Smooth muscle cell (in vitro differentiated cells): Measurements from ENCODE around the gene FEZ2. TPM values are rescaled to one million over a fixed set of nuclear protein-coding genes. Genes with fewer than 3 reads are reported as not detected.
A peak's percentile ranks its signal among the peaks of the same experiment; 100 is the strongest.

ENCODE experiments used
- DNase-seq: peaks from one replicate; lab custom pipeline; 2025; ENCODE audit not compliant: unreplicated experiment; lab: John Stamatoyannopoulos, UW
- H2AFZ ChIP-seq: fragments of 200-600 bp; sonication (generic); 2 replicates; pipeline ENCODE4 v1.6.0; 2016; ENCODE audit warnings: antibody characterized with exemption, low read depth, mild to moderate bottlenecking
- H3F3A ChIP-seq: fragments of 200-600 bp; sonication (generic); 2 replicates; pipeline ENCODE4 v1.6.0; 2017; ENCODE audit warnings: antibody characterized with exemption, low read depth
- H3K27ac ChIP-seq: fragments of 200-600 bp; sonication (generic); 2 replicates; pipeline ENCODE4 v1.5.1; 2016; ENCODE audit warnings: low read depth, mild to moderate bottlenecking
- H3K27me3 ChIP-seq: fragments of 200-600 bp; sonication (generic); 2 replicates; pipeline ENCODE4 v1.6.1; 2016; ENCODE audit warnings: low read depth, mild to moderate bottlenecking
- H3K36me3 ChIP-seq: fragments of 200-600 bp; sonication (generic); 2 replicates; pipeline ENCODE4 v1.5.1; 2016; ENCODE audit warnings: low read depth
- H3K4me1 ChIP-seq: fragments of 200-600 bp; sonication (generic); 2 replicates; pipeline ENCODE4 v1.5.1; 2016; ENCODE audit warnings: low read depth
- H3K4me2 ChIP-seq: fragments of 200-600 bp; sonication (generic); 2 replicates; pipeline ENCODE4 v1.6.0; 2016; ENCODE audit warnings: mild to moderate bottlenecking
- H3K4me3 ChIP-seq: fragments of 200-600 bp; sonication (generic); 2 replicates; pipeline ENCODE4 v1.5.1; 2016; ENCODE audit warnings: mild to moderate bottlenecking
- H3K79me2 ChIP-seq: fragments of 200-600 bp; sonication (generic); 2 replicates; pipeline ENCODE4 v1.6.0; 2016; ENCODE audit warnings: low read depth, mild to moderate bottlenecking
- H3K9ac ChIP-seq: fragments of 200-600 bp; sonication (generic); 2 replicates; pipeline ENCODE4 v1.6.0; 2016; ENCODE audit warnings: low read depth
- H3K9me3 ChIP-seq: fragments of 200-600 bp; sonication (generic); replicated peaks from 2 replicates; pipeline ENCODE4 v1.5.1; 2016; ENCODE audit warnings: low read depth
- H4K20me1 ChIP-seq: fragments of 200-600 bp; sonication (generic); 2 replicates; pipeline ENCODE4 v1.6.0; 2016; ENCODE audit warnings: low read depth
- CTCF ChIP-seq: fragments of 200-600 bp; sonication (generic); IDR thresholded peaks from 2 replicates; pipeline ENCODE4 v1.5.1; 2017; ENCODE audit warnings: borderline replicate concordance, mild to moderate bottlenecking, antibody characterized with exemption; ENCODE audit not compliant: insufficient read depth, poor library complexity, severe bottlenecking
- WGBS: methylation state at CpG from one replicate; pipeline ENCODE4 v1.1.7; 2016; ENCODE audit warnings: low lambda C conversion rate; 5-methylcytosine and 5-hydroxymethylcytosine counted together
- polyA plus RNA-seq: library from polyadenylated mRNA; unstranded; fragments of >200 nt; fragmentation: Nextera tagmentation; extraction: Ambion mirVana; gene quantifications from 2 replicates; pipeline ENCODE4 v1.2.1, GENCODE V29; 2016
- total RNA-seq: library from RNA; depleted of rRNA; stranded (reverse); fragments of >200 nt; gene quantifications from 2 replicates; pipeline ENCODE4 v1.2.3, GENCODE V29; 2014

FEZ2 gene
- total and polyA plus RNA-seq, 2 experiments from 2014 or later, result 17.7 to 69.0 TPM

DNA sequence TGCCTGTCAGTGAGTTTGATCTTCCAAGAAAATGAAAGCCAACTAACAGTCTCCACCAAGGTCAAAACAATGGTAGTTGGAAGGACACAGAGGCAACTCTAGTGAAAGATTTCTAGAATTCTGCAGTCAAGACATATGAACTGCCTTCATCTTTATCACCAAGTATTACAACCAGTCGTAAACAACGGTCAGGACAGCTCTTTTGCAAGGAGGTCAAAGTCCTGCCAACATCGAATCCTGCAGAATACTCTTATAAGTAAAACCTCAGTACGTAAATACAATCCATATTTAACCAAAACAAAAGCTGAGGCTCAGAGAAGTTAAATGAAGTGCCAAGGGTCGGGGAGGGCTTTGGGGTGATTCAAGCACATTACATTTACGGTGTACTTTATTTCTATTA, 3.1 kb downstream of the FEZ2 start:
- H3K27ac ChIP-seq, result no peak overlapping the region
- no peak for DNase-seq
- no peaks in the 10 kb centered on the region for H3K9me3 ChIP-seq
- H3K4me2 ChIP-seq, result no peak overlapping the region
- peaks cover 60% of the 10 kb centered on the region for H4K20me1 ChIP-seq
- TF ChIP-seq CTCF, result no peak
- H3K79me2 ChIP-seq, result peaks cover 63% of the 10 kb centered on the region
- no peak overlapping the region for H3K9ac ChIP-seq
- H3K4me3 ChIP-seq, result peak overlapping the region; percentile 18
- peaks cover 4% of the 10 kb centered on the region for H3K4me1 ChIP-seq
- H3F3A ChIP-seq, result peaks cover 4% of the 10 kb centered on the region
- no peaks in the 10 kb centered on the region for H3K27me3 ChIP-seq
- WGBS, result 80% methylated on average over 6 of the region's 6 CpGs
- no peaks in the 10 kb centered on the region for H3K36me3 ChIP-seq
- H2AFZ ChIP-seq, result no peak overlapping the region

GRCh38 chr2:36589230-36589630, 8.7 kb downstream of the FEZ2 start:
- no peaks in the 10 kb centered on the region for H3K27me3 ChIP-seq
- H3K4me2 ChIP-seq, result no peak overlapping the region
- H3K27ac ChIP-seq, result no peak overlapping the region
- no peak for TF ChIP-seq CTCF
- H3K9me3 ChIP-seq, result no peaks in the 10 kb centered on the region
- peaks cover 28% of the 10 kb centered on the region for H3K79me2 ChIP-seq
- H3F3A ChIP-seq, result no peaks in the 10 kb centered on the region
- H3K4me1 ChIP-seq, result no peaks in the 10 kb centered on the region
- no peak overlapping the region for H3K9ac ChIP-seq
- peaks cover 51% of the 10 kb centered on the region for H4K20me1 ChIP-seq
- H2AFZ ChIP-seq, result no peak overlapping the region
- H3K36me3 ChIP-seq, result peaks cover 8% of the 10 kb centered on the region
- no peak for DNase-seq
- no peak overlapping the region for H3K4me3 ChIP-seq
- 70% methylated on average over 2 of the region's 2 CpGs for WGBS

- H3K27ac ChIP-seq, result no peak overlapping the region
- WGBS, result 97% methylated on average over 3 of the region's 3 CpGs
- H3K79me2 ChIP-seq, result peaks cover 18% of the 10 kb centered on the region
- no peak overlapping the region for H3K4me2 ChIP-seq
- no peak overlapping the region for H2AFZ ChIP-seq
- H4K20me1 ChIP-seq, result peaks cover 46% of the 10 kb centered on the region
- no peak overlapping the region for H3K9ac ChIP-seq
- H3K4me1 ChIP-seq, result no peaks in the 10 kb centered on the region
- TF ChIP-seq CTCF, result no peak
- no peaks in the 10 kb centered on the region for H3K27me3 ChIP-seq
- peaks cover 8% of the 10 kb centered on the region for H3K36me3 ChIP-seq
- no peak for DNase-seq
- H3K9me3 ChIP-seq, result no peaks in the 10 kb centered on the region
- no peak overlapping the region for H3K4me3 ChIP-seq
- no peaks in the 10 kb centered on the region for H3F3A ChIP-seq
Measured at GRCh38 chr2:36587556-36587955, 10.4 kb downstream of the FEZ2 start.

- WGBS, result 100% methylated on average over 1 of the region's 1 CpG
- Histone ChIP-seq H3K4me1 (no peaks in the 10 kb centered on the region), H3K79me2 (peaks cover 15% of the 10 kb centered on the region), H3K4me2 (no peak overlapping the region), H3K9me3 (no peaks in the 10 kb centered on the region), H3K27me3 (no peaks in the 10 kb centered on the region), H3K27ac (no peak overlapping the region), H3K4me3 (no peak overlapping the region), H3K9ac (no peak overlapping the region), H3K36me3 (peaks cover 8% of the 10 kb centered on the region), H2AFZ (no peak overlapping the region), H4K20me1 (peaks cover 41% of the 10 kb centered on the region), H3F3A (no peaks in the 10 kb centered on the region)
- no peak for TF ChIP-seq CTCF
- no peak for DNase-seq
Measured at GRCh38 chr2:36587101-36587500, 10.9 kb downstream of the FEZ2 start.
